Type B pancreatic cell (in vitro differentiated cells): ENCODE measurements around the gene INTS7. TPM values are rescaled to one million over a fixed set of nuclear protein-coding genes. Genes with fewer than 3 reads are reported as not detected.
"Not testable (repeated sequence)": the region's sequence is repeated elsewhere in the genome, so short reads cannot be mapped to it uniquely, and the experiment has no call there.

ENCODE experiments used
- DNase-seq: peaks from one replicate; pipeline ENCODE4 v3.0.0; 2021; ENCODE audit warnings: mixed read lengths; ENCODE audit not compliant: unreplicated experiment; ENCODE audit errors: extremely low spot score
- H3K27ac Mint-ChIP-seq: 2 replicates; pipeline ENCODE4 v1.8.0; 2021; ENCODE audit warnings: mild to moderate bottlenecking, mixed read lengths
- H3K27me3 Mint-ChIP-seq: 2 replicates; pipeline ENCODE4 v1.8.0; 2021; ENCODE audit warnings: mixed read lengths
- H3K36me3 Mint-ChIP-seq: 2 replicates; pipeline ENCODE4 v1.8.0; 2021; ENCODE audit warnings: mixed read lengths
- H3K4me1 Mint-ChIP-seq: one replicate; pipeline ENCODE4 v1.8.0; 2021; ENCODE audit warnings: mixed read lengths; ENCODE audit not compliant: unreplicated experiment
- H3K4me3 Mint-ChIP-seq: 2 replicates; pipeline ENCODE4 v1.8.0; 2021; ENCODE audit warnings: mild to moderate bottlenecking, mixed read lengths
- H3K9me3 Mint-ChIP-seq: 2 replicates; pipeline ENCODE4 v1.8.0; 2021; ENCODE audit warnings: mixed read lengths
- CTCF ChIP-seq: fragments of 200-600 bp; sonication (generic); conservative IDR thresholded peaks from 2 replicates; pipeline ENCODE4 v1.5.0; 2021; ENCODE audit warnings: antibody characterized with exemption, mild to moderate bottlenecking
- total RNA-seq: library from RNA; stranded (reverse); gene quantifications from 2 replicates; pipeline ENCODE4 v1.2.1, GENCODE V29; 2021; ENCODE audit warnings: low replicate concordance

The INTS7 gene
- total RNA-seq, 1 donor from 2014 or later, result 23.9 TPM

GRCh38 chr1:211942583-211942982, 92.8 kb downstream of the INTS7 start:
- Mint-ChIP-seq H3K27ac (no peak overlapping the region), H3K4me3 (no peak overlapping the region), H3K36me3 (peaks cover 24% of the 10 kb centered on the region), H3K4me1 (peaks cover 8% of the 10 kb centered on the region), H3K27me3 (no peaks in the 10 kb centered on the region), H3K9me3 (no peaks in the 10 kb centered on the region)
- no peak for DNase-seq
- no peak for TF ChIP-seq CTCF

GRCh38 chr1:211939876-211940468, 95.4 kb downstream of the INTS7 start:
- Mint-ChIP-seq H3K4me1 (peaks cover 12% of the 10 kb centered on the region), H3K9me3 (no peaks in the 10 kb centered on the region), H3K4me3 (no peak overlapping the region), H3K27me3 (no peaks in the 10 kb centered on the region), H3K36me3 (peaks cover 18% of the 10 kb centered on the region), H3K27ac (no peak overlapping the region)
- DNase-seq, result no peak
- TF ChIP-seq CTCF, result no peak

- H3K4me1 Mint-ChIP-seq, result peaks cover 13% of the 10 kb centered on the region
- no peaks in the 10 kb centered on the region for H3K9me3 Mint-ChIP-seq
- no peak for DNase-seq
- H3K36me3 Mint-ChIP-seq, result peaks cover 13% of the 10 kb centered on the region
- H3K27ac Mint-ChIP-seq, result peak overlapping the region; percentile 24
- no peak for TF ChIP-seq CTCF
- H3K4me3 Mint-ChIP-seq, result no peak overlapping the region
- no peaks in the 10 kb centered on the region for H3K27me3 Mint-ChIP-seq
Measured at GRCh38 chr1:211938561-211938997, 96.8 kb downstream of the INTS7 start.

- H3K4me3 Mint-ChIP-seq, H3K27ac Mint-ChIP-seq, H3K27me3 Mint-ChIP-seq, DNase-seq, H3K9me3 Mint-ChIP-seq: not testable (repeated sequence)
- Mint-ChIP-seq H3K4me1 (peaks cover 20% of the 10 kb centered on the region), H3K36me3 (peaks cover 11% of the 10 kb centered on the region)
Measured at GRCh38 chr1:211937422-211937821, 97.9 kb downstream of the INTS7 start.

- Mint-ChIP-seq H3K36me3 (no peaks in the 10 kb centered on the region), H3K27ac (no peak overlapping the region), H3K4me3 (no peak overlapping the region), H3K9me3 (no peaks in the 10 kb centered on the region), H3K4me1 (peaks cover 20% of the 10 kb centered on the region), H3K27me3 (no peaks in the 10 kb centered on the region)
- no peak for TF ChIP-seq CTCF
- no peak for DNase-seq
Measured at GRCh38 chr1:211935448-211935970, 99.8 kb downstream of the INTS7 start.

GRCh38 chr1:211933946-211934714, 101.2 kb downstream of the INTS7 start:
- Mint-ChIP-seq H3K4me1 (peaks cover 27% of the 10 kb centered on the region), H3K27me3 (no peaks in the 10 kb centered on the region), H3K27ac (no peak overlapping the region), H3K4me3 (no peak overlapping the region), H3K9me3 (no peaks in the 10 kb centered on the region), H3K36me3 (no peaks in the 10 kb centered on the region)
- DNase-seq, result no peak
- TF ChIP-seq CTCF, result no peak
